T-cell (primary cell): ENCODE measurements around the gene GDF7. TPM values are rescaled to one million over a fixed set of nuclear protein-coding genes. Genes with fewer than 3 reads are reported as not detected.

ENCODE experiments used
- ATAC-seq, 4 experiments: fragments of 200-7000 bp in 3 of 4; fragments of 150-1000 bp in 1 of 4; cut with Tn5 transposase; replicated peaks in 1 of 4; 1 replicate in 3 of 4; 2 replicates in 1 of 4; pipeline ENCODE4 v1.10.0; 2021; ENCODE audit warnings: moderate library complexity in 3 of 4, mild to moderate bottlenecking in 2 of 4, moderate number of reproducible peaks in 1 of 4
- CTCF ChIA-PET, 2 donors: fragments of 300-600 bp; sonication (Branson Sonifier 250); formaldehyde crosslinking; loops; one replicate each; lab custom pipeline; 2022; ENCODE audit warnings: antibody characterized with exemption in 2 of 2; lab: Charles Lee
- POLR2A ChIA-PET, 2 donors: fragments of 300-600 bp; sonication (Branson Sonifier 250); formaldehyde crosslinking; loops; one replicate each; lab custom pipeline; 2022; ENCODE audit warnings: antibody characterized with exemption in 2 of 2; lab: Charles Lee
- DNase-seq, 35 experiments: peaks; one replicate each; pipeline versions ENCODE4 v3.0.0 to v3.0.0-alpha.2; 2013 to 2023
- H3K27ac ChIP-seq: one replicate; pipeline ENCODE4 v1.5.1; 2013; ENCODE audit warnings: low read length
- H3K27me3 ChIP-seq, 2 experiments: replicated peaks in 1 of 2; 1 replicate in 1 of 2; 2 replicates in 1 of 2; pipeline versions ENCODE4 v1.6.1 to v1.7.0; 2013; ENCODE audit warnings: low read length in 1 of 2, mixed read lengths in 1 of 2; ENCODE audit not compliant: control insufficient read depth in 2 of 2, insufficient read depth in 2 of 2; ENCODE audit errors: extremely low read depth in 1 of 2
- H3K36me3 ChIP-seq, 2 donors: 1 replicate in 1 of 2; 2 replicates in 1 of 2; pipeline versions ENCODE4 v1.6.1 to v1.7.0; 2013; ENCODE audit warnings: low read length in 1 of 2; ENCODE audit not compliant: control insufficient read depth in 2 of 2, insufficient read depth in 1 of 2; ENCODE audit errors: extremely low read depth in 1 of 2
- H3K4me1 ChIP-seq, 2 experiments: 1 replicate in 1 of 2; 2 replicates in 1 of 2; pipeline versions ENCODE4 v1.6.1 to v1.7.0; 2013; ENCODE audit warnings: low read length in 2 of 2, mixed read lengths in 1 of 2; ENCODE audit not compliant: insufficient read depth in 2 of 2, control insufficient read depth in 1 of 2; ENCODE audit errors: extremely low read depth in 1 of 2
- H3K4me3 ChIP-seq, 2 donors: 1 replicate in 1 of 2; 2 replicates in 1 of 2; pipeline versions ENCODE4 v1.5.1 to v1.7.0; 2013; ENCODE audit warnings: mild to moderate bottlenecking in 2 of 2, low read length in 1 of 2, moderate library complexity in 1 of 2; ENCODE audit not compliant: control insufficient read depth in 1 of 2; ENCODE audit errors: extremely low read depth in 1 of 2
- H3K9me3 ChIP-seq: 2 replicates; pipeline ENCODE4 v1.7.0; 2013
- H3K27ac Mint-ChIP-seq, 2 donors: one replicate each; pipeline ENCODE4 v1.8.0; 2020 to 2021; ENCODE audit warnings: mild to moderate bottlenecking in 2 of 2, mixed read lengths in 2 of 2
- H3K27me3 Mint-ChIP-seq, 2 donors: one replicate each; pipeline ENCODE4 v1.8.0; 2021 to 2022; ENCODE audit warnings: mixed read lengths in 2 of 2
- H3K36me3 Mint-ChIP-seq: one replicate; pipeline ENCODE4 v1.8.0; 2021; ENCODE audit warnings: mixed read lengths
- H3K4me1 Mint-ChIP-seq, 3 donors: one replicate each; pipeline ENCODE4 v1.8.0; 2020 to 2022; ENCODE audit warnings: mixed read lengths in 3 of 3, mild to moderate bottlenecking in 1 of 3
- H3K4me3 Mint-ChIP-seq, 3 donors: one replicate each; pipeline ENCODE4 v1.8.0; 2020 to 2022; ENCODE audit warnings: mild to moderate bottlenecking in 3 of 3, mixed read lengths in 3 of 3, moderate library complexity in 3 of 3
- H3K9me3 Mint-ChIP-seq, 3 donors: one replicate each; pipeline ENCODE4 v1.8.0; 2020 to 2022; ENCODE audit warnings: mixed read lengths in 3 of 3
- WGBS: methylation state at CpG from one replicate; pipeline ENCODE4 v1.1.5; 2013; ENCODE audit warnings: missing lambda C conversion rate; ENCODE audit not compliant: insufficient coverage; 5-methylcytosine and 5-hydroxymethylcytosine counted together
- total RNA-seq, 35 experiments: library from RNA in 6 of 35; stranded (reverse) in 6 of 35; fragments of 120-200 nt in 1 of 35; gene quantifications; one replicate each; pipeline versions ENCODE4 v1.2.1 to v1.2.4 and lab custom pipeline; 2013 to 2026

The GDF7 gene
- total RNA-seq, 5 donors from 2014 or later (not counting 1 experiment from before 2014, with no cell fraction given) = 0.10 to 0.51 (median 0.16) TPM

GRCh38 chr2:20728114-20728758 is 61.3 kb downstream of the GDF7 start:
- no peaks in the 10 kb centered on the region for H3K27me3 Mint-ChIP-seq
- H3K4me1 Mint-ChIP-seq = no peaks in the 10 kb centered on the region
- Histone ChIP-seq H3K27ac (no peak overlapping the region), H3K36me3 (peaks cover 0 to 2% of the 10 kb centered on the region in 2 donors), H3K4me3 (no peak overlapping the region), H3K9me3 (no peaks in the 10 kb centered on the region), H3K27me3 (no peaks in the 10 kb centered on the region), H3K4me1 (no peaks in the 10 kb centered on the region)
- CTCF ChIA-PET = interaction anchor here (0.5 to 1.2 kb wide), 2 partner anchors 19 to 49 kb away, joined by 3 read pairs; no protein-coding TSS in a partner anchor
- ATAC-seq (no peak), DNase-seq (no peak)
- H3K27ac Mint-ChIP-seq = no peak overlapping the region
- H3K36me3 Mint-ChIP-seq = peaks cover 53% of the 10 kb centered on the region
- H3K9me3 Mint-ChIP-seq = no peaks in the 10 kb centered on the region
- no peak overlapping the region for H3K4me3 Mint-ChIP-seq
- WGBS = 75% methylated on average over 2 of the region's 4 CpGs
- POLR2A ChIA-PET = interaction anchor here in 1 of 2 donors (0.6 kb wide), 1 partner anchor 31 kb away, joined by 3 read pairs; no protein-coding TSS in a partner anchor

Other genes with a start within 250 kb of the GDF7 start
- gene RHOB, start 220.1 kb upstream of the GDF7 start, total RNA-seq = 10 to 100 TPM; 11.4 to 42.4 (median 14.7) TPM
- 10 to 100 TPM; 11.1 to 20.7 (median 17.2) TPM for gene HS1BP3, start 16.0 kb upstream of the GDF7 start, total RNA-seq
- 10 to 100 TPM; 12.3 to 21.2 (median 18.1) TPM for gene LDAH, start 156.0 kb downstream of the GDF7 start, total RNA-seq